Breast epithelium (tissue), 3 donors: ENCODE measurements around the gene TRPC4AP.

Experiments
- POLR2A ChIP-seq: fragments of 450-650 bp; IDR thresholded peaks from one replicate; pipeline ENCODE4 v1.6.1; 2016; ENCODE audit warnings: antibody characterized with exemption, mild to moderate bottlenecking, moderate library complexity
- POLR2AphosphoS5 ChIP-seq, 3 donors: sonication (generic); formaldehyde crosslinking; IDR thresholded peaks; one replicate each; pipeline ENCODE4 v1.6.1; 2017; ENCODE audit warnings: antibody characterized with exemption in 3 of 3
- TF ChIP-seq, protein P1 (sequence below), 3 donors: fragments of 450-650 bp; IDR thresholded peaks; one replicate each; pipeline ENCODE4 v1.5.1; 2016 to 2017; ENCODE audit warnings: antibody characterized with exemption in 3 of 3, mild to moderate bottlenecking in 3 of 3, moderate library complexity in 3 of 3

DNA sequence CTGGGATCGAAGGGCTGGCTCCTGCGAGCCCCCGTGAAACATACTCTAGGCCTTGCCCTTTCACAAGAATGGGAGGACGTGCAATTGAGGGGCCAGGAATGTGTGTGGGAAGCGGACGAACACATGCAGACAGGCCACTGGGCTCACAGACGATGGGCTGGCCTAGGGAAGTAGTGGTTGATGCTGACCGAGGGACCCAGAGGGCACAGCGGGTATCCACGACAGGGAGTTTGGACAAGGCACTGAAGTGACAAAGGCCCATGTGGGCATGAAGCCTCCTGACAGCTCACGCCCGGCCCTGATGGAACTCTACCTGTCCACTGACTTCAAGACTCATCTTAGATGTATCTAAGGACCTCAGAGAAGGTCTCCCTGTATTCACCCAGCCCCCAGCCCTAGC, 84.7 kb downstream of the TRPC4AP start:
- TF ChIP-seq POLR2A (no peak), POLR2AphosphoS5 (IDR thresholded peaks at IDR 0.05) (no peak)
- TF ChIP-seq, protein P1, sequence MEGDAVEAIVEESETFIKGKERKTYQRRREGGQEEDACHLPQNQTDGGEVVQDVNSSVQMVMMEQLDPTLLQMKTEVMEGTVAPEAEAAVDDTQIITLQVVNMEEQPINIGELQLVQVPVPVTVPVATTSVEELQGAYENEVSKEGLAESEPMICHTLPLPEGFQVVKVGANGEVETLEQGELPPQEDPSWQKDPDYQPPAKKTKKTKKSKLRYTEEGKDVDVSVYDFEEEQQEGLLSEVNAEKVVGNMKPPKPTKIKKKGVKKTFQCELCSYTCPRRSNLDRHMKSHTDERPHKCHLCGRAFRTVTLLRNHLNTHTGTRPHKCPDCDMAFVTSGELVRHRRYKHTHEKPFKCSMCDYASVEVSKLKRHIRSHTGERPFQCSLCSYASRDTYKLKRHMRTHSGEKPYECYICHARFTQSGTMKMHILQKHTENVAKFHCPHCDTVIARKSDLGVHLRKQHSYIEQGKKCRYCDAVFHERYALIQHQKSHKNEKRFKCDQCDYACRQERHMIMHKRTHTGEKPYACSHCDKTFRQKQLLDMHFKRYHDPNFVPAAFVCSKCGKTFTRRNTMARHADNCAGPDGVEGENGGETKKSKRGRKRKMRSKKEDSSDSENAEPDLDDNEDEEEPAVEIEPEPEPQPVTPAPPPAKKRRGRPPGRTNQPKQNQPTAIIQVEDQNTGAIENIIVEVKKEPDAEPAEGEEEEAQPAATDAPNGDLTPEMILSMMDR (IDR thresholded peaks at IDR 0.05), result no peak
